Fibroblast of skin of left quadriceps (primary cell): Measurements from ENCODE around the gene PLA2G10.
"Not testable (repeated sequence)": the region's sequence is repeated elsewhere in the genome, so short reads cannot be mapped to it uniquely, and the experiment has no call there.

Experiments
- DNase-seq, 2 experiments: peaks; one replicate each; pipeline ENCODE4 v3.0.0-alpha.2; 2013; ENCODE audit warnings: low read depth in 2 of 2

PLA2G10 gene, protein sequence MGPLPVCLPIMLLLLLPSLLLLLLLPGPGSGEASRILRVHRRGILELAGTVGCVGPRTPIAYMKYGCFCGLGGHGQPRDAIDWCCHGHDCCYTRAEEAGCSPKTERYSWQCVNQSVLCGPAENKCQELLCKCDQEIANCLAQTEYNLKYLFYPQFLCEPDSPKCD

DNA sequence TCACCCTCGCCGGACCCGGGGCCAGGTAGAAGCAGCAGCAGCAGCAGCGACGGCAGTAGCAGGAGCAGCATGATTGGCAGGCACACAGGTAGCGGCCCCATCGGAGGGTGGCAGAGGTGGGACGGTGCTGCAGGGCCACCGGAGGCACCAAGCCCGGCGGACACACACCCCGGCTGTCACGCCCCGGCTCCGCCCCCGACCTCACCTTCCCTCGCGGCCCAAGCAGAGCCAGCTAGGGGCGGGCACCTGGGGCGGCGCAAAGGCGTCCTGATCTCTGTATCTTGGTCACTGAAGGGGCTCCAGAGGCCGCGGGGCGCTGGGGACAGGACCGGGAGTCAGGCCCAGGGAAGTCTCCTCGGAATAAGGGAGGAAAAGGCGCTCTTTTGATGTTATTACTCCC is at the start of gene PLA2G10:
Gene PLA2G10 (minus strand): TSS at position 180 of the 400 bp plus-strand sequence. CDS start 79 bp downstream, at position 101.
- not testable (repeated sequence) for DNase-seq

DNA sequence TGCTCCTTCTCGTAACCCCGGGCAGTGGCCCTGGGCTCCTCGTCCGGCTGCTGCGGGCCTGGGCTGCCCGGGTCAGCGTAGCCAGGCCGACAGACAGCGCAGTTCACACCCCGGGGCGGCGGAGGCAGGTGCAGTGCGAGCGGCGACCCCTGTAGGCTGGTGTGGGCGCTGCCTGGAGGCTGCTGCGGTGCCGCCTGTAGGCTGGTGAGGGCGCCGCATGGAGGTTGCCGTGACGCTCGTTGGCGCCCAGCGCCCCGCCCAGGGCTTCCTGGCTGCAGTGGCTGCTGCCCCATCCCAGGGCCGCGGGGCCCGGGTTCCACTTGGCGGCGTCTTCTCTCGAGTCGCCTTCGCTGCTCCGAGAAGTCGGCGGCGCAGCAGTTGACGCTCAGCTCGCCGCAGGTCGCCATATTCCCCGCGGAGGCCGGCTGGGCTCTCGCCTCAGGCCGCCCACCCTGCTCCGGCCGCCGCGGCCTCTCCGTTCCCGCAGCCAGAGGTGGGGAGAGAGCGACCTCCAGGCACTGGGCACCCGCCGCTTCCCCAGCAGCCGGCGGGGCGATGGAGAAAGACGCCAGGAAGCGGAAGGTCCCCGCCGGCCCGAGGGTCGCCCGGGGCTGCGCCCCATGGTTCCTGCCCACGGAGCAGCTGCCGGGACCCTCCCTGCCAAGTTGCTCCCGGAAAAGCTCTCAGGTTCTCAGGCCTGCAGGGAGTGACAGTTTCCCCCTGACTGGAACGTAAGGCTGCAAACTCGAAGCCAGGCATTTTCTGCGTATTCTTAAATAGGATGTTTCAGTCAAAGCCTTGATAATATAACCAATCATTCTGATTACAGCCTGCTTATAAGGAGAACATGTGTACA is 48.4 kb upstream of the PLA2G10 start, which contains the start of gene NPIPA2:
Gene NPIPA2 (plus strand): TSS at position 261 of the 856 bp plus-strand sequence. CDS start 5,533 bp downstream, outside the sequence.
- not testable (repeated sequence) for DNase-seq

- DNase-seq: not testable (repeated sequence)
Measured at GRCh38 chr16:14741794-14742193, 47.7 kb upstream of the PLA2G10 start.

- DNase-seq: not testable (repeated sequence)
Measured at GRCh38 chr16:14740832-14741385, 46.8 kb upstream of the PLA2G10 start.

GRCh38 chr16:14733233-14733632 is 39.1 kb upstream of the PLA2G10 start:
- DNase-seq: not testable (repeated sequence)

GRCh38 chr16:14703156-14704011 is 9.3 kb upstream of the PLA2G10 start, which contains the start of gene NPIPA3:
TSS of gene NPIPA3 (plus strand) at chr16:14703411. CDS start at chr16:14708944, 5,533 bp downstream.
- not testable (repeated sequence) for DNase-seq

GRCh38 chr16:14702672-14703071 is 8.6 kb upstream of the PLA2G10 start:
- DNase-seq: not testable (repeated sequence)

- DNase-seq: not testable (repeated sequence)
Measured at GRCh38 chr16:14701859-14702258, 7.8 kb upstream of the PLA2G10 start.

- not testable (repeated sequence) for DNase-seq
Measured at GRCh38 chr16:14685870-14686793, 8.0 kb downstream of the PLA2G10 start.

GRCh38 chr16:14682121-14682520 is 12.0 kb downstream of the PLA2G10 start:
- no peak for DNase-seq

DNA sequence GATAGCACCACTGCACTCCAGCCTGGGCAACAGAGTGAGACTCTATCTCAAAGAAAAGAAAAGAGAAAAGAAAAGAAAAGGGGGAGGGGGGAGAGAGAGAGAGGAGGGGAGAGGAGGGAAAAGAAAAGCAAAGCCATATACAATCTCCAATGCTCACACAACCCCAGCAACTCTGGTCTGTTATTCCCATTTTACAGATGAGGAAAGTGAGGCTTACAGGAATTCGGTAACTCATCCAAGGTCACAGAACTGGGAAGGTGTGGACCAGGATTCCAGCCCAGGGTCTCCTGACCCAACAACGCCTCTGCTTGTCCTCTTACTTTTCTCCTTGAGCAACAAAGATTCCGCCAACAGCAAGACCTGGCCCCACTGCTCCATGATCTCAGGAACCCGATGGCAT is 13.0 kb downstream of the PLA2G10 start:
- DNase-seq: no peak

- DNase-seq: not testable (repeated sequence)
Measured at GRCh38 chr16:14680396-14680795, 13.7 kb downstream of the PLA2G10 start.

GRCh38 chr16:14678748-14679497 is 15.2 kb downstream of the PLA2G10 start:
- no peak for DNase-seq

DNA sequence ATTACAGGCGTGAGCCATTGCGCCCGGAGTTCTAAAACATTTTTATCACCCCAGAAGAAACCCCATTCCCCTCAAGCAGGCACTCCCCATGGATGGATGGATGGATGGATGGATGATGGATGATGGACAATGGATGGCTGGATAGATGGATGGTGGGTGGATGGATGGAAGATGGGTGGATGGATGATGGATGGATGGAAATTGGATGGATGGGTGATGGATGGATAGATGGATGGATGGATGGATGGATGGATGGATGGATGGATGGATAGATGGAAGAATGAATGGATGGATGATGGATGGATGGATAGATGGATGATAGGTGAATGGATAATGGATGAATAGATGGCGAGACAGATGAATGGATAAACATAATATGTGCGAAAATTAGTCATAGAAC is 16.5 kb downstream of the PLA2G10 start:
- DNase-seq: no peak

GRCh38 chr16:14676633-14677032 is 17.5 kb downstream of the PLA2G10 start:
- DNase-seq: no peak

- no peak for DNase-seq
Measured at GRCh38 chr16:14672403-14672971, 21.6 kb downstream of the PLA2G10 start.

DNA sequence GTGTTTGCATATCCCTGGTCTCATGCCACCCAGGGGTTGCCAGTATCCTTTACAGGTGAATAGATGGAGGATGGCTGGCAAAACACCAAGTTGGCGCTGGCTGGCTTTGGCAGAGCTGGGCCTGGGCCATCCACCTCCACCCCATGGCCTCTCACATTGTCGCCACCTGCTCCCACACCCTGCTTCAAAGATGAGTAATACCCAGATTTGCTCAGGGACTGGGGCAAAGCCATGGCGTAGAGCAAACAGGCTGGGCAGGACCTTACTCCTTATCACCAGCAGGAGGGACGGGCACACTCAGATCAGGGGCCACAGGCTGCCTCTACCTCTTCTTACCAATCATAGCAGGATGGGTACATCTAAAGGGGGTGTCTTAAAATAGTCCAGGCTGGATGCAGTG is 24.3 kb downstream of the PLA2G10 start:
- no peak for DNase-seq

DNA sequence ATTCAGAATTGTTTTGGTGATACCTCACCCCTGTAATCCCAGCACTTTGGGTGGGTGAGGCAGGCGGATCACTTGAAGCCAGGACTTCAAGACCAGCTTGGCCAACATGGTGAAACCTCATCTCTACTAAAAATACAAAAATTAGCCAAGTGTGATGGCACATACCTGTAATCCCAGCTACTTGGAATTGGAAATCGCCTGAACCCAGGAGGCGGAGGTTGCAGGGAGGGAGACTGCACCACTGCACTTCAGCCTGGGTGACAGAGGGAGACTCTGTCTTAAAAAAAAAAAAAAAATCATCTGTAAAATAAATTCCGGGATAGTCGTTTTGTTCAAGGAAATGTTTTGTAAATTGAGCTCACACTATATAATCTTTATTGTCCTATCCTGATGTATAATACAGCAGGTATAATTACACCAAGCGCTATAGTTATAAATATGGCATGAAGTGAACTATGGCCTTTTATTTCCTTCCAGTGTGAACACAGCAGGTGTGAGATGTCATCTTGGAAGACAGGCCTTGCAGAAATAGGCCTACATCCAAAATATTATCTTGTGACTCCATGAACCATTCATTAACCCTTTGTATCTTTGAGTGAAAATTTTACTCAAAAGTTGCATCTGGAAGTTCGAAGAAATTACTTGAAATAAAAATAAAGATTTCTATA is 25.4 kb downstream of the PLA2G10 start:
- no peak for DNase-seq
